IMR-90 (cell line): ENCODE results near the gene KCNN4. TPM values are rescaled to one million over a fixed set of nuclear protein-coding genes. Genes with fewer than 3 reads are reported as not detected.

ENCODE experiments used
- ATAC-seq: fragments of 200-7000 bp; cut with Tn5 transposase; 2 replicates; pipeline ENCODE4 v1.9.1; 2020; ENCODE audit warnings: low read depth, mild to moderate bottlenecking, moderate library complexity
- BruUV-seq: library from RNA; stranded (reverse); fragments of 400-500 nt; replicated peaks from 2 replicates; lab custom pipeline; 2021; lab: Mats Ljungman, UMichigan
- CTCF ChIA-PET: fragments of 300-600 bp; formaldehyde crosslinking; extraction: SDS; loops from one replicate; lab custom pipeline; 2021; ENCODE audit warnings: antibody characterized with exemption; lab: Yijun Ruan, JAX
- POLR2A ChIA-PET: fragments of 300-600 bp; sonication (Branson Sonifier 250); formaldehyde crosslinking; loops from one replicate; lab custom pipeline; 2022; ENCODE audit warnings: antibody characterized with exemption; ENCODE audit not compliant: unreplicated experiment; lab: Charles Lee
- DNase-seq: peaks from one replicate; pipeline ENCODE4 v3.0.0; 2013
- H2AFZ ChIP-seq: replicated peaks from 2 replicates; pipeline ENCODE3; 2013; ENCODE audit warnings: low read length, mild to moderate bottlenecking; ENCODE audit not compliant: poor library complexity
- H2AK5ac ChIP-seq: 2 replicates; pipeline ENCODE4 v1.6.1; 2013; ENCODE audit warnings: low read depth, low read length, inconsistent platforms
- H2AK9ac ChIP-seq: replicated peaks from 2 replicates; pipeline ENCODE3; 2013; ENCODE audit warnings: mild to moderate bottlenecking, low read depth, low read length, moderate library complexity; ENCODE audit not compliant: poor library complexity
- H2BK120ac ChIP-seq: 2 replicates; pipeline ENCODE4 v1.6.1; 2013; ENCODE audit warnings: low read depth, low read length, inconsistent platforms
- H2BK15ac ChIP-seq: 3 replicates; pipeline ENCODE4 v1.6.1; 2013; ENCODE audit warnings: low read depth, low read length, inconsistent platforms
- H2BK20ac ChIP-seq: 2 replicates; pipeline ENCODE4 v1.6.1; 2013; ENCODE audit warnings: low read depth, mild to moderate bottlenecking, inconsistent platforms, low read length, moderate library complexity
- H2BK5ac ChIP-seq: 2 replicates; pipeline ENCODE4 v1.6.1; 2013; ENCODE audit warnings: mild to moderate bottlenecking, low read depth, low read length, inconsistent platforms; ENCODE audit not compliant: poor library complexity, severe bottlenecking
- H3K14ac ChIP-seq: replicated peaks from 2 replicates; pipeline ENCODE4 v1.6.1; 2013; ENCODE audit warnings: low read depth, low read length, inconsistent platforms
- H3K18ac ChIP-seq: 2 replicates; pipeline ENCODE4 v1.6.1; 2013; ENCODE audit warnings: low read depth, low read length, control low read depth
- H3K23ac ChIP-seq: 2 replicates; pipeline ENCODE4 v1.6.1; 2013; ENCODE audit warnings: low read depth, low read length, inconsistent platforms
- H3K27ac ChIP-seq: 2 replicates; pipeline ENCODE4 v1.5.1; 2013; ENCODE audit warnings: mild to moderate bottlenecking, control low read depth, low read length; ENCODE audit not compliant: insufficient read depth
- H3K27me3 ChIP-seq: 2 replicates; pipeline ENCODE4 v1.6.1; 2013; ENCODE audit warnings: low read length; ENCODE audit not compliant: control insufficient read depth, insufficient read depth
- H3K36me3 ChIP-seq: 2 replicates; pipeline ENCODE4 v1.6.1; 2013; ENCODE audit warnings: low read length, mixed read lengths; ENCODE audit not compliant: control insufficient read depth, insufficient read depth
- H3K4ac ChIP-seq: 2 replicates; pipeline ENCODE4 v1.6.1; 2013; ENCODE audit warnings: low read depth, low read length, inconsistent platforms
- H3K4me1 ChIP-seq: 2 replicates; pipeline ENCODE4 v1.6.1; 2013; ENCODE audit warnings: low read length, mixed read lengths; ENCODE audit not compliant: control insufficient read depth, insufficient read depth
- H3K4me2 ChIP-seq: 2 replicates; pipeline ENCODE4 v1.6.1; 2013; ENCODE audit warnings: low read depth, mild to moderate bottlenecking, control low read depth, low read length, moderate library complexity
- H3K4me3 ChIP-seq: 2 replicates; pipeline ENCODE4 v1.5.1; 2013; ENCODE audit warnings: low read depth, mild to moderate bottlenecking, control low read depth, low read length, moderate library complexity; ENCODE audit not compliant: insufficient read depth
- H3K56ac ChIP-seq: 2 replicates; pipeline ENCODE4 v1.6.1; 2013; ENCODE audit warnings: low read length, inconsistent platforms; ENCODE audit not compliant: insufficient read depth; ENCODE audit errors: extremely low read depth
- H3K79me1 ChIP-seq, 2 experiments: 2 replicates each; pipeline ENCODE4 v1.6.1; 2013; ENCODE audit warnings: low read length in 2 of 2, inconsistent platforms in 1 of 2, low read depth in 1 of 2
- H3K9ac ChIP-seq: 2 replicates; pipeline ENCODE4 v1.6.1; 2013; ENCODE audit warnings: low read depth, low read length, control low read depth
- H3K9me1 ChIP-seq: 2 replicates; pipeline ENCODE4 v1.6.1; 2013; ENCODE audit warnings: low read length, inconsistent platforms; ENCODE audit not compliant: insufficient read depth
- H3K9me3 ChIP-seq: 2 replicates; pipeline ENCODE4 v1.6.1; 2013; ENCODE audit warnings: low read length; ENCODE audit not compliant: control insufficient read depth, insufficient read depth
- H4K20me1 ChIP-seq: 2 replicates; pipeline ENCODE4 v1.6.1; 2013; ENCODE audit warnings: low read length, inconsistent platforms; ENCODE audit not compliant: insufficient read depth
- H4K5ac ChIP-seq: 2 replicates; pipeline ENCODE4 v1.6.1; 2013; ENCODE audit warnings: mild to moderate bottlenecking, low read depth, low read length, control low read depth
- H4K8ac ChIP-seq, 2 experiments: 2 replicates each; pipeline ENCODE4 v1.6.1; 2013; ENCODE audit warnings: low read depth in 2 of 2, low read length in 2 of 2, control low read depth in 1 of 2, inconsistent platforms in 1 of 2
- H4K91ac ChIP-seq: 2 replicates; pipeline ENCODE4 v1.6.1; 2013; ENCODE audit warnings: low read depth, low read length, inconsistent platforms; ENCODE audit not compliant: insufficient read depth
- CEBPB ChIP-seq: IDR thresholded peaks from 2 replicates; pipeline ENCODE4 v1.6.1; 2012; ENCODE audit warnings: low read depth, low read length, improper control_type of control experiment
- CHD1 ChIP-seq: IDR thresholded peaks from 2 replicates; pipeline ENCODE4 v1.6.1; 2012; ENCODE audit warnings: low read depth, low read length, improper control_type of control experiment
- FOS ChIP-seq: fragments of 150-350 bp; IDR thresholded peaks from 2 replicates; pipeline ENCODE4 v1.6.1; 2016; ENCODE audit warnings: low read depth, low read length
- NFE2L2 ChIP-seq: fragments of 150-350 bp; IDR thresholded peaks from 2 replicates; pipeline ENCODE4 v1.6.1; 2016; ENCODE audit warnings: low read depth, mild to moderate bottlenecking, low read length
- POLR2A ChIP-seq: IDR thresholded peaks from 2 replicates; pipeline ENCODE4 v1.6.1; 2012; ENCODE audit warnings: mild to moderate bottlenecking, low read depth, low read length
- RCOR1 ChIP-seq: IDR thresholded peaks from 2 replicates; pipeline ENCODE4 v1.6.1; 2012; ENCODE audit warnings: mild to moderate bottlenecking, low read length, improper control_type of control experiment; ENCODE audit not compliant: insufficient replicate concordance
- RFX5 ChIP-seq: IDR thresholded peaks from 2 replicates; pipeline ENCODE4 v1.8.0; 2012; ENCODE audit warnings: low read depth, mild to moderate bottlenecking, low read length, moderate library complexity
- WGBS, 2 experiments: methylation state at CpG; one replicate each; pipeline versions ENCODE4 v1.1.5 to v1.1.7; 2013; ENCODE audit warnings: missing lambda C conversion rate in 2 of 2; ENCODE audit not compliant: insufficient read length in 1 of 2; ENCODE audit errors: extremely low coverage in 2 of 2; 5-methylcytosine and 5-hydroxymethylcytosine counted together
- dilution Hi-C: fragments of 300-500 bp; cut with HindIII; formaldehyde crosslinking; loops from one replicate; pipeline ENCODE4 v1.14.3; 2018; ENCODE audit warnings: low sequenced_read_pairs; ENCODE audit not compliant: unreplicated experiment
- in situ Hi-C: fragments of 300-500 bp; cut with MboI; formaldehyde crosslinking; loops from 3 replicates; pipeline ENCODE4 v1.14.3; 2019; ENCODE audit warnings: low sequenced_read_pairs, inconsistent platforms, mixed read lengths
- intact Hi-C: fragments of 100-400 bp; cut with micrococcal nuclease; formaldehyde crosslinking; loops from 2 replicates; pipeline ENCODE4 v1.10.0; 2022
- polyA plus RNA-seq, 3 experiments: library from polyadenylated mRNA; depleted of rRNA; stranded (reverse); fragments of >200 nt; gene quantifications; 2 replicates each; pipeline ENCODE4 v1.2.3, GENCODE V29; 2012; ENCODE audit warnings: low replicate concordance in 1 of 3
- total RNA-seq: library from RNA; depleted of rRNA; stranded (reverse); fragments of >200 nt; gene quantifications from 2 replicates; pipeline ENCODE4 v1.2.3, GENCODE V29; 2012
- TF ChIP-seq, protein P1 (sequence below): fragments of 150-350 bp; IDR thresholded peaks from 2 replicates; pipeline ENCODE4 v1.6.1; 2017; ENCODE audit warnings: mild to moderate bottlenecking, antibody characterized with exemption, low read length, low read depth

The KCNN4 gene
- total and polyA plus RNA-seq, 2 of the 4 experiments (the other 2 are of a cell fraction): 0.54 to 0.99 TPM

DNA sequence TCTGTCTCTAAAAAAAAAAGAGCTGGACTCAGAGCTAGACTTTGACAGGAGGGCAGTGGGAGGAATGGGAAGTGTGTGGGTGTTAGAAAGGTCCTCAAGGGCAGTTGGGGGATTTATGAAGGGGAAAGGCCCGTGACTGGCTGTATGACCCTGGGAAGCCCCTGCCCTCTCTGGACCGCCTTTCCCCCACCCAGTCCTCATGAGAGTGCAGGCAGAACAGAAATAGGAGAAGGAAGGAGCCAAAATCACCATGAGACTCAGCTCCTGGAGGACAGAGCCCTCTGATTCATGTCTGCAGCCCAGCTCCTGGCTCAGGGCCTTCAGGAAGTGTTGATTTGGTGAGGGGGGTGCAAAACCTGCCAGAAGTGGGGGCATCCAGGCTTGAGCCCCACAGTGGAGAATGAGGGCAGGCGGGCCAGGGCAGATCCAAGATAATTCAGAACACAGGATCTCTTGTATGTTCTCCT, 17.3 kb downstream of the KCNN4 start:
- no TSS peak for BruUV-seq
- peak overlapping the region; percentile 14; the same call in 1 of the 2 replicates for H3K27ac ChIP-seq

More for the DNA sequence above, 17.3 kb downstream of the KCNN4 start:
- peak overlapping the region; percentile 27; the same call in 1 of the 3 replicates for H2BK15ac ChIP-seq
- H2AFZ ChIP-seq: peak overlapping the region; percentile 83
- H3K4me2 ChIP-seq: no peak overlapping the region
- H2AK9ac ChIP-seq: peak overlapping the region; percentile 65
- no peak overlapping the region for H3K9ac ChIP-seq
- H3K23ac ChIP-seq: peak overlapping the region; percentile 11; the same call in 1 of the 2 replicates
- CTCF ChIA-PET: interaction anchor here (2.5 kb wide), 1 partner anchor 11 kb away, joined by 10 read pairs; no protein-coding TSS in a partner anchor
- H2AK5ac ChIP-seq: peak overlapping the region; percentile 91
- intact Hi-C loops: no loop called here
- DNase-seq: peak; percentile 45
- H3K9me1 ChIP-seq: peaks cover 26% of the 10 kb centered on the region
- no peaks in the 10 kb centered on the region for H4K20me1 ChIP-seq
- peak overlapping the region in 1 of 2 experiments; percentile 72; a peak in 1 of 4 replicates for H4K8ac ChIP-seq
- H2BK20ac ChIP-seq: peak overlapping the region; percentile 54
- peak overlapping the region; percentile 38 for H3K14ac ChIP-seq
- H2BK5ac ChIP-seq: peak overlapping the region; percentile 75
- POLR2A ChIA-PET: no interaction called here
- no peak for ATAC-seq
- peaks cover 0 to 14% of the 10 kb centered on the region in 2 experiments; a peak in 2 of 4 replicates for H3K79me1 ChIP-seq
- no peak for TF ChIP-seq POLR2A
- TF ChIP-seq RCOR1: no peak
- TF ChIP-seq NFE2L2: no peak
- no peak for TF ChIP-seq RFX5
- TF ChIP-seq CEBPB: no peak
- TF ChIP-seq FOS: no peak
- no peak for TF ChIP-seq CHD1
- TF ChIP-seq, protein P1, sequence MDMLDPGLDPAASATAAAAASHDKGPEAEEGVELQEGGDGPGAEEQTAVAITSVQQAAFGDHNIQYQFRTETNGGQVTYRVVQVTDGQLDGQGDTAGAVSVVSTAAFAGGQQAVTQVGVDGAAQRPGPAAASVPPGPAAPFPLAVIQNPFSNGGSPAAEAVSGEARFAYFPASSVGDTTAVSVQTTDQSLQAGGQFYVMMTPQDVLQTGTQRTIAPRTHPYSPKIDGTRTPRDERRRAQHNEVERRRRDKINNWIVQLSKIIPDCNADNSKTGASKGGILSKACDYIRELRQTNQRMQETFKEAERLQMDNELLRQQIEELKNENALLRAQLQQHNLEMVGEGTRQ: no peak
- H3K4me1 ChIP-seq: peaks cover 19% of the 10 kb centered on the region
- no peaks in the 10 kb centered on the region for H3K27me3 ChIP-seq
- in situ Hi-C loops: no loop called here
- H3K56ac ChIP-seq: no peak overlapping the region
- H3K9me3 ChIP-seq: no peaks in the 10 kb centered on the region
- H3K18ac ChIP-seq: peak overlapping the region; percentile 28; the same call in 1 of the 2 replicates
- no peaks in the 10 kb centered on the region for H3K36me3 ChIP-seq
- peak overlapping the region; percentile 57 for H4K91ac ChIP-seq
- no peak overlapping the region for H3K4me3 ChIP-seq
- H4K5ac ChIP-seq: peak overlapping the region; percentile 58; the same call in 1 of the 2 replicates
- peak overlapping the region; percentile 65 for H3K4ac ChIP-seq
- no CpG with 5 or more reads among the region's 3 CpGs for WGBS, 2 experiments
- dilution Hi-C loops: no loop called here
- H2BK120ac ChIP-seq: peak overlapping the region; percentile 84
